Suprapubic skin (tissue), 4 donors: ENCODE data around the gene SECISBP2. TPM values are rescaled to one million over a fixed set of nuclear protein-coding genes. Genes with fewer than 3 reads are reported as not detected.

Experiments used
- DNase-seq, 2 donors: peaks; one replicate each; pipeline ENCODE4 v3.0.0-alpha.2; 2019; ENCODE audit warnings: low spot score in 2 of 2
- H3K27ac ChIP-seq: fragments of 200-600 bp; sonication (generic); one replicate; pipeline ENCODE4 v1.5.1; 2019
- H3K27me3 ChIP-seq: fragments of 200-600 bp; sonication (generic); one replicate; pipeline ENCODE4 v1.5.1; 2019
- H3K36me3 ChIP-seq: fragments of 200-600 bp; sonication (generic); one replicate; pipeline ENCODE4 v1.5.1; 2019
- H3K4me1 ChIP-seq: fragments of 200-600 bp; sonication (generic); one replicate; pipeline ENCODE4 v1.5.1; 2019
- H3K4me3 ChIP-seq: fragments of 200-600 bp; sonication (generic); one replicate; pipeline ENCODE4 v1.5.1; 2019; ENCODE audit warnings: mild to moderate bottlenecking
- H3K9me3 ChIP-seq: fragments of 200-600 bp; sonication (generic); one replicate; pipeline ENCODE4 v1.5.1; 2019
- EP300 ChIP-seq: sonication (generic); formaldehyde crosslinking; IDR thresholded peaks from one replicate; pipeline ENCODE4 v1.6.1; 2017; ENCODE audit warnings: antibody characterized with exemption
- POLR2A ChIP-seq, 2 donors: fragments of 450-650 bp; IDR thresholded peaks; one replicate each; pipeline ENCODE4 v1.6.1; 2017; ENCODE audit warnings: antibody characterized with exemption in 2 of 2, mild to moderate bottlenecking in 2 of 2, moderate library complexity in 2 of 2
- POLR2AphosphoS5 ChIP-seq, 3 donors: sonication (generic); formaldehyde crosslinking; IDR thresholded peaks; one replicate each; pipeline ENCODE4 v1.6.1; 2017; ENCODE audit warnings: antibody characterized with exemption in 3 of 3
- WGBS: methylation state at CpG from one replicate; pipeline ENCODE4 v1.1.5; 2018; 5-methylcytosine and 5-hydroxymethylcytosine counted together
- total RNA-seq, 4 donors: library from RNA; depleted of rRNA; stranded (reverse); fragments of >200 nt; gene quantifications; one replicate each; pipeline ENCODE4 v1.1.0, GENCODE V29; 2016
- TF ChIP-seq, protein P1 (sequence below), 2 donors: fragments of 200-600 bp in 1 of 2; fragments of 450-650 bp in 1 of 2; sonication (generic) in 1 of 2; IDR thresholded peaks; one replicate each; pipeline ENCODE4 v1.5.1; 2016 to 2019; ENCODE audit warnings: antibody characterized with exemption in 2 of 2, mild to moderate bottlenecking in 1 of 2, moderate library complexity in 1 of 2

The SECISBP2 gene
- total RNA-seq, 4 donors from 2014 or later, result 43.6 to 111 (median 60.8) TPM

GRCh38 chr9:89360465-89360864 is 42.2 kb downstream of the SECISBP2 start:
- Histone ChIP-seq H3K36me3 (peaks cover 71% of the 10 kb centered on the region), H3K4me3 (no peak overlapping the region), H3K9me3 (no peaks in the 10 kb centered on the region), H3K27ac (no peak overlapping the region), H3K27me3 (no peaks in the 10 kb centered on the region), H3K4me1 (peaks cover 16% of the 10 kb centered on the region)
- 63% methylated on average over 3 of the region's 3 CpGs for WGBS
- TF ChIP-seq EP300 (no peak), POLR2AphosphoS5 (IDR thresholded peaks at IDR 0.05) (no peak), POLR2A (IDR thresholded peaks at IDR 0.05) (no peak)
- TF ChIP-seq, protein P1, sequence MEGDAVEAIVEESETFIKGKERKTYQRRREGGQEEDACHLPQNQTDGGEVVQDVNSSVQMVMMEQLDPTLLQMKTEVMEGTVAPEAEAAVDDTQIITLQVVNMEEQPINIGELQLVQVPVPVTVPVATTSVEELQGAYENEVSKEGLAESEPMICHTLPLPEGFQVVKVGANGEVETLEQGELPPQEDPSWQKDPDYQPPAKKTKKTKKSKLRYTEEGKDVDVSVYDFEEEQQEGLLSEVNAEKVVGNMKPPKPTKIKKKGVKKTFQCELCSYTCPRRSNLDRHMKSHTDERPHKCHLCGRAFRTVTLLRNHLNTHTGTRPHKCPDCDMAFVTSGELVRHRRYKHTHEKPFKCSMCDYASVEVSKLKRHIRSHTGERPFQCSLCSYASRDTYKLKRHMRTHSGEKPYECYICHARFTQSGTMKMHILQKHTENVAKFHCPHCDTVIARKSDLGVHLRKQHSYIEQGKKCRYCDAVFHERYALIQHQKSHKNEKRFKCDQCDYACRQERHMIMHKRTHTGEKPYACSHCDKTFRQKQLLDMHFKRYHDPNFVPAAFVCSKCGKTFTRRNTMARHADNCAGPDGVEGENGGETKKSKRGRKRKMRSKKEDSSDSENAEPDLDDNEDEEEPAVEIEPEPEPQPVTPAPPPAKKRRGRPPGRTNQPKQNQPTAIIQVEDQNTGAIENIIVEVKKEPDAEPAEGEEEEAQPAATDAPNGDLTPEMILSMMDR (IDR thresholded peaks at IDR 0.05), result no peak
- peak in 1 of 2 donors; percentile 44 for DNase-seq

GRCh38 chr9:89361031-89361430 is 42.7 kb downstream of the SECISBP2 start:
- 90% methylated on average over 6 of the region's 6 CpGs for WGBS
- peaks cover 16% of the 10 kb centered on the region for H3K4me1 ChIP-seq
- H3K27me3 ChIP-seq, result no peaks in the 10 kb centered on the region
- H3K27ac ChIP-seq, result no peak overlapping the region
- peak in 1 of 2 donors; percentile 66 for DNase-seq
- TF ChIP-seq, protein P1 (IDR thresholded peaks at IDR 0.05), result no peak
- TF ChIP-seq EP300 (no peak), POLR2AphosphoS5 (IDR thresholded peaks at IDR 0.05) (no peak), POLR2A (IDR thresholded peaks at IDR 0.05) (no peak)
- peaks cover 66% of the 10 kb centered on the region for H3K36me3 ChIP-seq
- no peak overlapping the region for H3K4me3 ChIP-seq
- H3K9me3 ChIP-seq, result no peaks in the 10 kb centered on the region

DNA sequence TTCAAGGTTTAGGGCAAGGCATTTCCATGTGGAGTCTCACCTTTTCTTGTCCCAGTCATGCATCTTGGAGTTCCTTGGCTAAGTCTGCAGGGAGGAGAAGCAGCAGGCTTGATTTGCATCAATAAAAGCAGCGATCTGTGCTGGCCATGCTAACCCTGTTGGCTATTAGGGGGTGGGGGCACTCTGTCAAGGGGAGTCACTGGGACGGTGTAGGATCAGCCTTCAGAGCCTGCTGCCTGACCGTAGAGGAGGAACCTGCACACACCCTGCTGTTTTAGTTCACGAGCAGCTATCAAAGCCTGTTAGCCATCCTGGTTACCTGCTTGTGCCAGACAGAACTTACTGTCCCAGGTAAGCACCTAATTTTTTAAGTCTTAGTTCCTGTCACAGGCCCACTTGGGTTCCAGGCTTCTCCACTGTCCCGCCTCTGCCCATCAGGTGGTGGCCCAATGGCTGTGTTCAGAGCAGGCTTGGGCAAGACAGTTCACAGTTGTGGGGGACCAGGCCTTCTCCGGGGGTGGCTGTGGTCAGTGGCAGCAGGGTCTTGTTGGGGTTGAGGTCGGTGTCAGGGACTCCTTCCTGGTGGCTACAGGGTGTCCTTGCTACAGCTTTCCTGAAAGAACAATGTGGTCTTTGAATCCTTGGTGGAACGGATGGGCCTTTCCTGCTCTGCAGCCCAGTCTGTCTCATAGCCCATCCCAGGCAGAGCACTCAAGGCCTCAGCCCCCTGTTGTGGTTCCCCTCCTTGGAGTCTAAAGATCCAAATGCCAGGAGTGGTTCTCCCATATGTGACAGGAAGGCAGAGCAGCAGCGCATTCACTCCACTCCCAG is 43.7 kb downstream of the SECISBP2 start:
- Histone ChIP-seq H3K4me1 (peaks cover 16% of the 10 kb centered on the region), H3K4me3 (no peak overlapping the region), H3K9me3 (no peaks in the 10 kb centered on the region), H3K27ac (no peak overlapping the region), H3K36me3 (peaks cover 57% of the 10 kb centered on the region), H3K27me3 (no peaks in the 10 kb centered on the region)
- TF ChIP-seq POLR2AphosphoS5 (IDR thresholded peaks at IDR 0.05) (no peak), POLR2A (IDR thresholded peaks at IDR 0.05) (no peak), EP300 (no peak)
- TF ChIP-seq, protein P1 (IDR thresholded peaks at IDR 0.05), result no peak
- DNase-seq, result peak; percentile 30 to 71
- WGBS, result 92% methylated on average over 9 of the region's 9 CpGs

GRCh38 chr9:89362647-89363310 is 44.5 kb downstream of the SECISBP2 start:
- 88% methylated on average over 8 of the region's 10 CpGs for WGBS
- no peaks in the 10 kb centered on the region for H3K27me3 ChIP-seq
- H3K4me3 ChIP-seq, result no peak overlapping the region
- H3K4me1 ChIP-seq, result peaks cover 16% of the 10 kb centered on the region
- peaks cover 49% of the 10 kb centered on the region for H3K36me3 ChIP-seq
- DNase-seq, result peak; percentile 49 to 50
- TF ChIP-seq, protein P1 (IDR thresholded peaks at IDR 0.05), result no peak
- TF ChIP-seq EP300 (no peak), POLR2A (IDR thresholded peaks at IDR 0.05) (no peak), POLR2AphosphoS5 (IDR thresholded peaks at IDR 0.05) (no peak)
- H3K27ac ChIP-seq, result no peak overlapping the region
- H3K9me3 ChIP-seq, result no peaks in the 10 kb centered on the region

GRCh38 chr9:89363311-89363670 is 45.0 kb downstream of the SECISBP2 start:
- no peaks in the 10 kb centered on the region for H3K27me3 ChIP-seq
- WGBS, result 90% methylated on average over 6 of the region's 6 CpGs
- no peak overlapping the region for H3K27ac ChIP-seq
- TF ChIP-seq EP300 (no peak), POLR2AphosphoS5 (IDR thresholded peaks at IDR 0.05) (no peak), POLR2A (IDR thresholded peaks at IDR 0.05) (no peak)
- TF ChIP-seq, protein P1 (IDR thresholded peaks at IDR 0.05), result no peak
- H3K9me3 ChIP-seq, result no peaks in the 10 kb centered on the region
- H3K4me1 ChIP-seq, result peaks cover 16% of the 10 kb centered on the region
- DNase-seq, result peak in 1 of 2 donors; percentile 78
- H3K36me3 ChIP-seq, result peaks cover 44% of the 10 kb centered on the region
- H3K4me3 ChIP-seq, result no peak overlapping the region
